Heart left ventricle (tissue), 16 donors: ENCODE data around the gene CDC42EP3. TPM values are rescaled to one million over a fixed set of nuclear protein-coding genes. Genes with fewer than 3 reads are reported as not detected.

Source experiments
- ATAC-seq, 4 donors: fragments of 200-7000 bp; cut with Tn5 transposase; one replicate each; pipeline ENCODE4 v1.9.1; 2020 to 2022; ENCODE audit warnings: moderate library complexity in 4 of 4, mild to moderate bottlenecking in 3 of 4, moderate number of reproducible peaks in 1 of 4
- DNase-seq, 5 donors: peaks; one replicate each; pipeline ENCODE4 v3.0.0-alpha.2; 2020
- H3K27ac ChIP-seq, 12 donors: fragments of 200-600 bp; sonication (generic) in 4 of 12; one replicate each; pipeline versions ENCODE4 v1.5.0 to v1.8.0; 2016 to 2022; ENCODE audit warnings: mild to moderate bottlenecking in 2 of 12
- H3K27me3 ChIP-seq, 9 donors: fragments of 200-600 bp; sonication (generic) in 2 of 9; one replicate each; pipeline versions ENCODE4 v1.5.1 to v1.8.0; 2016 to 2022; ENCODE audit warnings: mild to moderate bottlenecking in 3 of 9
- H3K36me3 ChIP-seq, 9 donors: fragments of 200-600 bp; sonication (generic) in 2 of 9; one replicate each; pipeline versions ENCODE4 v1.5.0 to v1.8.0; 2018 to 2022; ENCODE audit warnings: mild to moderate bottlenecking in 2 of 9
- H3K4me1 ChIP-seq, 12 donors: fragments of 200-600 bp; sonication (generic) in 4 of 12; one replicate each; pipeline versions ENCODE4 v1.5.0 to v1.8.0; 2016 to 2022; ENCODE audit warnings: mild to moderate bottlenecking in 3 of 12
- H3K4me3 ChIP-seq, 12 donors: fragments of 200-600 bp; sonication (generic) in 4 of 12; one replicate each; pipeline versions ENCODE4 v1.5.0 to v1.8.0; 2017 to 2022; ENCODE audit warnings: mild to moderate bottlenecking in 9 of 12, moderate library complexity in 4 of 12
- H3K9me3 ChIP-seq, 12 donors: fragments of 200-600 bp; sonication (generic) in 4 of 12; one replicate each; pipeline versions ENCODE4 v1.5.0 to v1.8.0; 2016 to 2022; ENCODE audit warnings: mild to moderate bottlenecking in 1 of 12
- POLR2A ChIP-seq, 2 donors: fragments of 450-650 bp; IDR thresholded peaks; one replicate each; pipeline ENCODE4 v1.6.1; 2017; ENCODE audit warnings: antibody characterized with exemption in 2 of 2, mild to moderate bottlenecking in 2 of 2, moderate library complexity in 2 of 2
- WGBS, 4 donors: extraction: QIAGEN DNeasy Blood & Tissue Kit in 2 of 4; methylation state at CpG; one replicate each; pipeline versions ENCODE4 v1.1.5 to v1.1.7; 2013 to 2018; 5-methylcytosine and 5-hydroxymethylcytosine counted together
- intact Hi-C, 10 donors: fragments of 100-400 bp; cut with DNase I; formaldehyde crosslinking; loops; one replicate each; pipeline versions ENCODE4 v1.11.1 to v1.14.2; 2022
- polyA plus RNA-seq, 2 donors: library from polyadenylated mRNA; stranded (reverse); fragments of 200-250 nt; gene quantifications; one replicate each; pipeline ENCODE4 v1.2.3, GENCODE V29; 2013
- total RNA-seq, 9 donors: library from RNA; depleted of rRNA in 2 of 9; stranded (reverse); fragments of >200 nt in 2 of 9; fragmentation: NEBNext Ultra II Directional in 3 of 9; extraction: Animal tissue kit (Norgen Biotek cat#: 25700) in 3 of 9; gene quantifications; one replicate each; pipeline versions ENCODE4 v1.1.0 to v1.2.4, GENCODE V29; 2016 to 2023
- TF ChIP-seq, protein P1 (sequence below), 12 donors: fragments of 200-600 bp; sonication (generic) in 4 of 12; IDR thresholded peaks; one replicate each; pipeline versions ENCODE4 v1.5.0 to v1.8.0; 2018 to 2022; ENCODE audit warnings: antibody characterized with exemption in 12 of 12, mild to moderate bottlenecking in 5 of 12
- donor health status: ischemic (EF 13 %, LVEDD 7.1; RV severe dilation, severe dysfunction).
- donor health status: healthy with polysubstance abuse.
- donor health status: DM: no; HTN: yes; CAD: no.
- donor health status: DM: no; HTN: no; CAD: no.
- donor health status: ischemic (EF 25% LVEDD 6.9; RV normal size, moderate dysfunction).
- donor health status: ischemic (EF 25% LVEDD 5.7; RV mildly dilated, moderate dysfunction).
- donor health status: healthy.
- donor health status: DM: yes; HTN: yes; CAD: no.
- donor health status: ischemic (EF 35%, LVEDD 5.7; RV mildly dilated, moderate dysfunction).
- donor health status: nonischemic (EF 11% LVEDD 7.7; RV severe dilation, severe dysfunction).
- donor health status: DM: yes; HTN: yes; CAD: no.
- donor health status: PGD.
- donor health status: ischemic (EF 29% LVEDD 5.4; RV normal size, mild dysfunction).
- donor health status: nonischemic (EF 23%, LVEDD 6.1; RV moderate dilation, normal function).

CDC42EP3 gene
- total and polyA plus RNA-seq, 11 donors = 32.5 to 189 (median 111) TPM

GRCh38 chr2:37683921-37684780 lies 12.7 kb upstream of the CDC42EP3 start:
- TF ChIP-seq, protein P1, sequence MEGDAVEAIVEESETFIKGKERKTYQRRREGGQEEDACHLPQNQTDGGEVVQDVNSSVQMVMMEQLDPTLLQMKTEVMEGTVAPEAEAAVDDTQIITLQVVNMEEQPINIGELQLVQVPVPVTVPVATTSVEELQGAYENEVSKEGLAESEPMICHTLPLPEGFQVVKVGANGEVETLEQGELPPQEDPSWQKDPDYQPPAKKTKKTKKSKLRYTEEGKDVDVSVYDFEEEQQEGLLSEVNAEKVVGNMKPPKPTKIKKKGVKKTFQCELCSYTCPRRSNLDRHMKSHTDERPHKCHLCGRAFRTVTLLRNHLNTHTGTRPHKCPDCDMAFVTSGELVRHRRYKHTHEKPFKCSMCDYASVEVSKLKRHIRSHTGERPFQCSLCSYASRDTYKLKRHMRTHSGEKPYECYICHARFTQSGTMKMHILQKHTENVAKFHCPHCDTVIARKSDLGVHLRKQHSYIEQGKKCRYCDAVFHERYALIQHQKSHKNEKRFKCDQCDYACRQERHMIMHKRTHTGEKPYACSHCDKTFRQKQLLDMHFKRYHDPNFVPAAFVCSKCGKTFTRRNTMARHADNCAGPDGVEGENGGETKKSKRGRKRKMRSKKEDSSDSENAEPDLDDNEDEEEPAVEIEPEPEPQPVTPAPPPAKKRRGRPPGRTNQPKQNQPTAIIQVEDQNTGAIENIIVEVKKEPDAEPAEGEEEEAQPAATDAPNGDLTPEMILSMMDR (IDR thresholded peaks at IDR 0.05) = no peak
- TF ChIP-seq POLR2A (IDR thresholded peaks at IDR 0.05) = no peak

GRCh38 chr2:37683241-37683640 lies 11.8 kb upstream of the CDC42EP3 start:
- TF ChIP-seq, protein P1 (IDR thresholded peaks at IDR 0.05) = no peak
- no peak for TF ChIP-seq POLR2A (IDR thresholded peaks at IDR 0.05)
- ATAC-seq = no peak
- H3K27ac ChIP-seq = no peak overlapping the region
- no peaks in the 10 kb centered on the region for H3K9me3 ChIP-seq
- H3K4me1 ChIP-seq = peaks cover 0 to 13% (median 0%) of the 10 kb centered on the region in 12 donors
- DNase-seq = no peak
- intact Hi-C loops = no loop called here
- H3K27me3 ChIP-seq = no peaks in the 10 kb centered on the region
- H3K36me3 ChIP-seq = no peaks in the 10 kb centered on the region
- 66 to 80% (median 71%) methylated on average over 3 of the region's 3 CpGs for WGBS, 4 donors
- H3K4me3 ChIP-seq = no peak overlapping the region

More at GRCh38 chr2:37683921-37684780, 12.7 kb upstream of the CDC42EP3 start:
- H3K9me3 ChIP-seq = no peaks in the 10 kb centered on the region
- no peak for ATAC-seq
- WGBS, 4 donors = 73 to 88% (median 87%) methylated on average over 6 of the region's 6 CpGs
- no peaks in the 10 kb centered on the region for H3K27me3 ChIP-seq
- intact Hi-C loops = no loop called here
- peaks cover 0 to 19% (median 2%) of the 10 kb centered on the region in 12 donors for H3K4me1 ChIP-seq
- H3K4me3 ChIP-seq = no peak overlapping the region
- H3K36me3 ChIP-seq = no peaks in the 10 kb centered on the region
- no peak overlapping the region for H3K27ac ChIP-seq
- no peak for DNase-seq

- intact Hi-C loops = no loop called here
- H3K4me1 ChIP-seq = peaks cover 0 to 13% (median 0%) of the 10 kb centered on the region in 12 donors
- ATAC-seq (no peak), DNase-seq (no peak)
- WGBS, 4 donors = 70 to 73% (median 71%) methylated on average over 4 of the region's 4 CpGs
- H3K27me3 ChIP-seq = no peaks in the 10 kb centered on the region
- no peaks in the 10 kb centered on the region for H3K9me3 ChIP-seq
- H3K27ac ChIP-seq = no peak overlapping the region
- no peak overlapping the region for H3K4me3 ChIP-seq
- no peak for TF ChIP-seq POLR2A (IDR thresholded peaks at IDR 0.05)
- TF ChIP-seq, protein P1 (IDR thresholded peaks at IDR 0.05) = no peak
- H3K36me3 ChIP-seq = no peaks in the 10 kb centered on the region
These were observed 11.0 kb upstream of the CDC42EP3 start for GRCh38 chr2:37682473-37682872.

- Histone ChIP-seq H3K27me3 (no peaks in the 10 kb centered on the region), H3K9me3 (no peaks in the 10 kb centered on the region), H3K27ac (no peak overlapping the region), H3K4me3 (no peak overlapping the region), H3K36me3 (no peaks in the 10 kb centered on the region), H3K4me1 (peaks cover 0 to 13% (median 0%) of the 10 kb centered on the region in 12 donors)
- DNase-seq (no peak), ATAC-seq (no peak)
- TF ChIP-seq, protein P1 (IDR thresholded peaks at IDR 0.05) = no peak
- TF ChIP-seq POLR2A (IDR thresholded peaks at IDR 0.05) = no peak
- WGBS, 4 donors = 95 to 96% (median 95%) methylated on average over 1 of the region's 1 CpG
- intact Hi-C loops = no loop called here
These were observed 10.1 kb upstream of the CDC42EP3 start for GRCh38 chr2:37681587-37681986.
